Right lobe of liver (tissue), 4 donors: ENCODE results near the gene WSCD2.

Experiments
- CTCF ChIP-seq, 4 donors: fragments of 200-600 bp in 3 of 4; fragments of 450-650 bp in 1 of 4; IDR thresholded peaks; one replicate each; pipeline versions ENCODE4 v1.5.1 to v1.8.0; 2016 to 2022; ENCODE audit warnings: antibody characterized with exemption in 4 of 4, mild to moderate bottlenecking in 2 of 4
- POLR2A ChIP-seq: fragments of 450-650 bp; IDR thresholded peaks from one replicate; pipeline ENCODE4 v1.6.1; 2017; ENCODE audit warnings: antibody characterized with exemption, mild to moderate bottlenecking
- donor health status: DM: no; HTN: no; CAD: no.
- donor health status: DM: no; HTN: no; CAD: no.
- donor health status: DM: no; HTN: yes; CAD: no.

GRCh38 chr12:108173160-108173559, 44.1 kb downstream of the WSCD2 start:
- TF ChIP-seq CTCF (IDR thresholded peaks at IDR 0.05) (no peak), POLR2A (no peak)
